Breast epithelium (tissue), 3 donors: Measurements from ENCODE around the gene PSG6.
"Not testable (repeated sequence)": the region's sequence is repeated elsewhere in the genome, so short reads cannot be mapped to it uniquely, and the experiment has no call there.

ENCODE experiments used
- CTCF ChIP-seq, 3 donors: fragments of 450-650 bp; IDR thresholded peaks; one replicate each; pipeline ENCODE4 v1.5.1; 2016 to 2017; ENCODE audit warnings: antibody characterized with exemption in 3 of 3, mild to moderate bottlenecking in 3 of 3, moderate library complexity in 3 of 3
- POLR2A ChIP-seq: fragments of 450-650 bp; IDR thresholded peaks from one replicate; pipeline ENCODE4 v1.6.1; 2016; ENCODE audit warnings: antibody characterized with exemption, mild to moderate bottlenecking, moderate library complexity
- POLR2AphosphoS5 ChIP-seq, 3 donors: sonication (generic); formaldehyde crosslinking; IDR thresholded peaks; one replicate each; pipeline ENCODE4 v1.6.1; 2017; ENCODE audit warnings: antibody characterized with exemption in 3 of 3

DNA sequence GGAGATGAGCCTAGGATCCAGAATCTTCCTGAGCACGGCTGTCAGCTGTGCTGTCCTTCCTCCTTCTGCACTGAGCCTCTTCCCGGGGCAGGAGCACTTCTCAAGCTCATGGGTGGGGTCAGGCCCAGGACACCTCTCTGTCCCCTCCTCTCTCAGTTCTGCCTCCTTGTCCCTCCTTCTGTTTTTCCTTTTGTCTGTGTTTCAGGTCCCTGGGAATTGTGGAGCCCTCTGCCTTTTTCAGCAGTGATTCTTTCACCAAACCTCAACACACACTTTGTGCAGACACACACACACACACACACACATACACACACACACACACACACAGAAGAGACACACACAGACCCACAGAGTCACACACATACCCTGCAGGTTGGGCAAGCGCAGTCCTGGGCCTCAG lies 19.4 kb upstream of the PSG6 start, which contains the start of gene PSG7:
- not testable (repeated sequence) for TF ChIP-seq CTCF (IDR thresholded peaks at IDR 0.05); POLR2AphosphoS5 (IDR thresholded peaks at IDR 0.05); POLR2A
